Stimulated activated naive CD8-positive, alpha-beta T cell treated with anti-CD3 and anti-CD28 coated beads, Interleukin-15, Interleukin-2, amounts not matched to agents 100 ng/mL and 50 ng/mL, for 24 hours (primary cell): ENCODE data around the gene KCNQ4.

Source experiments
- H3K27ac Mint-ChIP-seq: one replicate; pipeline ENCODE4 v1.8.0; 2021; ENCODE audit warnings: mild to moderate bottlenecking, mixed read lengths
- H3K27me3 Mint-ChIP-seq: one replicate; pipeline ENCODE4 v1.8.0; 2021; ENCODE audit warnings: mixed read lengths
- H3K36me3 Mint-ChIP-seq: one replicate; pipeline ENCODE4 v1.8.0; 2021; ENCODE audit warnings: low read depth, mixed read lengths
- H3K4me1 Mint-ChIP-seq: one replicate; pipeline ENCODE4 v1.8.0; 2021; ENCODE audit warnings: low read depth, mixed read lengths
- H3K4me3 Mint-ChIP-seq: one replicate; pipeline ENCODE4 v1.8.0; 2021; ENCODE audit warnings: mild to moderate bottlenecking, mixed read lengths
- H3K9me3 Mint-ChIP-seq: one replicate; pipeline ENCODE4 v1.8.0; 2021; ENCODE audit warnings: mixed read lengths

Gene KCNQ4

GRCh38 chr1:40763742-40764532 lies 19.6 kb upstream of the KCNQ4 start:
- Mint-ChIP-seq H3K36me3 (peaks cover 71% of the 10 kb centered on the region), H3K9me3 (no peaks in the 10 kb centered on the region), H3K27me3 (no peaks in the 10 kb centered on the region)

DNA sequence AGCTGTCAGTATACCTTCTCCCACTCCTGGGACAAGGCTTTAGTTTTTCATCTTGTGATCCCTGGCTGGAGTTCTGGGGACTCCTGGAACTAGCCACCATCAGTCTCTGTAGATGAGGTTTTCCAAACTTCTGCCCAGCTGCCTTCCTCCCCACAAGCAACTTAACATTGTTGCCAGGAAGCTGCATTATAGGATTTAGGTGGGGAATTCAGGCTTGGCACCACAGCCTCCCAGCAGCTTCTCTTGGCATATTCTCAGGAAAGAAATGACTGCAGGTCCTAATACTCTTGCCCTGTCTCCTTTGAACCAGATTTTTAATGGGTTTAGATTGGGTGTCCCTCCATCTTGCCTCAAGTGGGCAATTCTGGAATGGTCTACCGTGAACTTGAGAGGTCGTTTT lies 18.6 kb upstream of the KCNQ4 start:
- peaks cover 73% of the 10 kb centered on the region for H3K36me3 Mint-ChIP-seq
- no peaks in the 10 kb centered on the region for H3K9me3 Mint-ChIP-seq
- no peaks in the 10 kb centered on the region for H3K27me3 Mint-ChIP-seq
- H3K4me3 Mint-ChIP-seq = no peak overlapping the region
- H3K27ac Mint-ChIP-seq = peak overlapping the region; percentile 26
- H3K4me1 Mint-ChIP-seq = peaks cover 35% of the 10 kb centered on the region

More at GRCh38 chr1:40763742-40764532, 19.6 kb upstream of the KCNQ4 start:
- peaks cover 35% of the 10 kb centered on the region for H3K4me1 Mint-ChIP-seq
- H3K4me3 Mint-ChIP-seq = peak overlapping the region; percentile 38
- H3K27ac Mint-ChIP-seq = peak overlapping the region; percentile 86

GRCh38 chr1:40766017-40766416 lies 17.6 kb upstream of the KCNQ4 start:
- Mint-ChIP-seq H3K4me3 (no peak overlapping the region), H3K36me3 (peaks cover 75% of the 10 kb centered on the region), H3K4me1 (peaks cover 35% of the 10 kb centered on the region), H3K27ac (peak overlapping the region; percentile 50), H3K9me3 (no peaks in the 10 kb centered on the region), H3K27me3 (no peaks in the 10 kb centered on the region)

- Mint-ChIP-seq H3K4me1 (peaks cover 35% of the 10 kb centered on the region), H3K4me3 (no peak overlapping the region), H3K27me3 (no peaks in the 10 kb centered on the region), H3K36me3 (peaks cover 74% of the 10 kb centered on the region), H3K9me3 (no peaks in the 10 kb centered on the region), H3K27ac (peak overlapping the region; percentile 50)
Measured at GRCh38 chr1:40766560-40766959, 17.0 kb upstream of the KCNQ4 start.

DNA sequence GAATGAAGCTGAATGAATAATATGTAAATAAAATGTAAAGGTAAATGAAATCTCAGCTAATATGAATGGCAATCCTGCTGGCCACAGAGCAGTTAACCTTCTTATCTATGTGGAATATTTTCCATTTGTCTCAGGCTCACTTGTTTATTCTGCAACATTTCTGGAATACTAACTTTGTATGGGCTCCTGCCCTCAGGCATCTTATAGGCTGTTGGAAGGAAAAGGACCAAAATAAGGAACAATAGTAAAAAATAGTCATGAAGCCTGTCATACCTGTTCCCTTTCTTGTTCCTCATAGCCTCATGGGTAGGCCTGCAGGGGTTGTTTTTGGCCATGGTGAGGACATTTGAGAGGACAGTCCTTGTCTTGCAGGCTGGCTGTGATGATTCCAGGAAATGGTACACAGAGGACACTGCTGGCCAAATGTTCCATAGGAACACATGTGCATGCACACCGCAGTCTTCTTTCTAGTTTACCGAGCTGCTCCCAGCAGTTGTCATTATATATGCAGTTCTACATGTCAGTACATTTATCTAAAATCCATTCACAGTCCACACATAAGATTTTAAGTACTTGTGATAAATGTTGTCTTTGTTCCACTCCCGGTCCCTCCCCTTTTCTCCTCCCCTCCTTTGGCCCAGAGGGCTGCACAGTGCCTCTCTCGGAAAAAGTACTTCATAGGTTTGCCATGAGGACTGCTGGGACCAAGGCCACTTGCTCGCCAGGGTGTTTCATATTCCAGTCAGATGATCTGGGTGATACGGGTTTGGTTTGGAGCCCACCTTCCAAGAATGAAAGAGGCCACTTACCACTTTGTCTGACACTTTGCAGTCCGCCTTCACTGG lies 15.2 kb upstream of the KCNQ4 start:
- no peaks in the 10 kb centered on the region for H3K27me3 Mint-ChIP-seq
- peaks cover 65% of the 10 kb centered on the region for H3K36me3 Mint-ChIP-seq
- H3K27ac Mint-ChIP-seq = no peak overlapping the region
- no peak overlapping the region for H3K4me3 Mint-ChIP-seq
- H3K9me3 Mint-ChIP-seq = no peaks in the 10 kb centered on the region
- H3K4me1 Mint-ChIP-seq = peaks cover 27% of the 10 kb centered on the region

- no peak overlapping the region for H3K4me3 Mint-ChIP-seq
- H3K9me3 Mint-ChIP-seq = no peaks in the 10 kb centered on the region
- no peaks in the 10 kb centered on the region for H3K27me3 Mint-ChIP-seq
- H3K4me1 Mint-ChIP-seq = peaks cover 12% of the 10 kb centered on the region
- no peak overlapping the region for H3K27ac Mint-ChIP-seq
- peaks cover 52% of the 10 kb centered on the region for H3K36me3 Mint-ChIP-seq
Measured at GRCh38 chr1:40769815-40770214, 13.8 kb upstream of the KCNQ4 start.

DNA sequence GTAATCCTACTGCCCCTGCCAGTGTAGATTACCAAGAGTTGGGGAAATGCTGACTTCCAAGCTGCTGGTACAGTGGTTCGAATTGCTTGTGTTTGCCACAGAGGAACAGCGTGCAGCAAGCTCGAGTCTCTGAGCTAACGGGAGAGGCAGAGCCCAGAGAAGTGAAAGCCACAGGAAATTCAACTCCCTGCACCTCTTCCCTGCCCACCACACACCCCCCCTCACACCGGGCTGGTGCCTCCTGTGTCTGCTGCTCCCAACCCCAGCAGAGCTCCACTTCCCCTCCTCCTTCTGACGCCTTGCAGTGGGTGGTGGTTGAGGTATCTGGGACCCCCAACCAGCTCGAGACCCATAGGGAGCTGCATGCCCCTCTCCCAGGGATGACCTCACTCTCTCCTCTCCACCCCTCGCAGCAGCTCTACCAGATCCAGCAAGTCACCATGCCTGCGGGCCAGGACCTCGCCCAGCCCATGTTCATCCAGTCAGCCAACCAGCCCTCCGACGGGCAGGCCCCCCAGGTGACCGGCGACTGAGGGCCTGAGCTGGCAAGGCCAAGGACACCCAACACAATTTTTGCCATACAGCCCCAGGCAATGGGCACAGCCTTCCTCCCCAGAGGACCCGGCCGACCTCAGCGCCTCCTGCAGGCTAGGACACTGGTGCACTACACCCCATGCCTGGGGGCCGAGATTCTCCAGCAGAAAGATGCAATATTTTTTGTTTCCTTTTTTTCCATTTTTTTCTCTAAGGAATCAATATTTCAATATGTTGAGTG lies 13.1 kb upstream of the KCNQ4 start:
- Mint-ChIP-seq H3K36me3 (peaks cover 47% of the 10 kb centered on the region), H3K4me1 (peaks cover 9% of the 10 kb centered on the region), H3K9me3 (no peaks in the 10 kb centered on the region), H3K27ac (no peak overlapping the region), H3K27me3 (no peaks in the 10 kb centered on the region), H3K4me3 (no peak overlapping the region)

DNA sequence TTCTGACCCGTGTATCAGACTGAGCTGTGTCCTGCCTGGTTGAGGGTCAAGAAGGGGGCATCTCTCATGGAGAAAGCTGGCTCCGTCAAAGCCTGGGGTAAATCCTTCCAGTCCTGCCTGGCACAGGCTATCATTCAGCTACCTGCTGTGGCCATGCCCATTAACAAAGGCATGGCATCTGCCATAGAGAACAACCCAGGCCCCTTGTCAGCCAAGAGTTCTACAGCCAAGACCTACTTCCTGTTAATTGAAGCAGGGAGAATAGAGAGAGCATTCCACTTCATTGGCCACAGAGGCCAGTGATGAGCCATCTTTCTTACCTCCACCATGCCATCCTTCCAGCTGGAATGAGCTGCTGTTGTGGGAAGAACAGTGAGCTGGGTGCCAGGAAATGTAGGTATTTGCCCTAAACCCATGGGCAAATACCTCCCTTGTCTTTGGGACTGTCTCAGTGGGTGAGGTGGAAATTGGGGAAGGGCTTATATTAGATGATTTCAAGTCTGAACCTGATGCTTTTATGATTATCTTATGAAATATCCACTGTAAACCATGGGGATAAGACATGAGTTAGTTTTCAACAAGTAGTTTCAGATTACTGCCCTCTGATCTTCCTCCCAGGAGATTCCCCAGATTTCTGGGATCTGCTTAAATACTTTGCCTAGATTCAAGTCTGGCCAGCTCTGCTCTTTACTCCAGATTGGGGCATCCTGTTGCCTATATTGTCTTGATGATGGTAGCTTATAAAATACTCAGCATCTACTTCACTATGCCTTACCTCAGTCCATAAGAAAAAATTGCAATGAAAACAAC lies 11.2 kb upstream of the KCNQ4 start:
- Mint-ChIP-seq H3K9me3 (no peaks in the 10 kb centered on the region), H3K4me1 (peaks cover 3% of the 10 kb centered on the region), H3K4me3 (no peak overlapping the region), H3K27ac (peak overlapping the region; percentile 43), H3K27me3 (no peaks in the 10 kb centered on the region), H3K36me3 (peaks cover 53% of the 10 kb centered on the region)

GRCh38 chr1:40773748-40774265 lies 9.8 kb upstream of the KCNQ4 start:
- no peak overlapping the region for H3K4me3 Mint-ChIP-seq
- peak overlapping the region; percentile 0 for H3K27ac Mint-ChIP-seq
- H3K9me3 Mint-ChIP-seq = no peaks in the 10 kb centered on the region
- no peaks in the 10 kb centered on the region for H3K27me3 Mint-ChIP-seq
- H3K36me3 Mint-ChIP-seq = peaks cover 46% of the 10 kb centered on the region
- H3K4me1 Mint-ChIP-seq = no peaks in the 10 kb centered on the region

GRCh38 chr1:40774266-40774998 lies 9.2 kb upstream of the KCNQ4 start:
- Mint-ChIP-seq H3K36me3 (peaks cover 41% of the 10 kb centered on the region), H3K9me3 (no peaks in the 10 kb centered on the region), H3K4me1 (no peaks in the 10 kb centered on the region), H3K27me3 (no peaks in the 10 kb centered on the region), H3K4me3 (no peak overlapping the region), H3K27ac (no peak overlapping the region)

DNA sequence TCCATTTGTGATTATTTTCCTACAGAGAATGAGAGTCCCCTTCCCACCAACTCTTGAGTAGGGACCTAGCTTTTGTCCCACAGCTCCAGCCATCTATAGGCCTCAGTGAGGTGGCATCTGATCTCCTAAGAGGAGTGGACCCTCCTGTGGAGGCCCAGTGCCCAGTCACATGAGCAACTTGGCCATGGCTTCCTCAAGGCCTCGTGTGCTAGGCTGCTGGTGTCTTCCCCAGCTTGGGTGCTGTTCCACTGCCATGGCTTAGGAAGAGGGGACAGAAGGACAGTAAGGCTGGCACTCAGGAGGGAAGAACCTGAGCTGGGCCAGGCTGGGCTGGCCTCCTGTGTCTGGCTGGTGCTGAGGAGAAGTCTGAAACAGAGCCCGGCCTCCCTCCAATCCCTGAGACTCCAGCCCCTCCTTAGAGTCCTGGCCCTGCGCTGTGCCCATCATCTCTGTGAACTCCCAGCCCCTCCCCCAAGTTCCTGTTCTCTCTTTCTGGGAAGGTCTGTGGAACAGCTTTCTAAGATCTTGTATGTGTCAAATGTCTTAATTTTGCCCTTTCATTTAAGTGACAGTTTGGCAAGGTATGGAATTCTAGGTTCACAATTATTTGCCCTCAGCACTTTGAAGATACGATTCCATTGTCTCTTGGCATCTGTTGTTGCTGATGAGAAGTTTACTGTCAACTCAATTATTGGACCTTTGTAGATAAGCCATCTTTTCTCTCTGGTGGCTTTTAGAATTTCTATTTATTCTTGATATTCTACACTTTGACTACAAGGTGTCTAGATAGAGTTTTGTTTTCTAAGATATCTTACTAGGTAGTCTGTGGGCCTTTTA lies 7.1 kb upstream of the KCNQ4 start:
- no peaks in the 10 kb centered on the region for H3K4me1 Mint-ChIP-seq
- no peaks in the 10 kb centered on the region for H3K27me3 Mint-ChIP-seq
- no peak overlapping the region for H3K4me3 Mint-ChIP-seq
- no peaks in the 10 kb centered on the region for H3K9me3 Mint-ChIP-seq
- H3K36me3 Mint-ChIP-seq = peaks cover 25% of the 10 kb centered on the region
- no peak overlapping the region for H3K27ac Mint-ChIP-seq

GRCh38 chr1:40777224-40777970 lies 6.2 kb upstream of the KCNQ4 start:
- Mint-ChIP-seq H3K4me3 (no peak overlapping the region), H3K27me3 (peaks cover 6% of the 10 kb centered on the region), H3K9me3 (no peaks in the 10 kb centered on the region), H3K4me1 (no peaks in the 10 kb centered on the region), H3K36me3 (peaks cover 25% of the 10 kb centered on the region), H3K27ac (no peak overlapping the region)
